Left lung (tissue), 10 donors: ENCODE measurements around the gene ELAVL1. TPM values are rescaled to one million over a fixed set of nuclear protein-coding genes. Genes with fewer than 3 reads are reported as not detected.
"Not testable (repeated sequence)": the region's sequence is repeated elsewhere in the genome, so short reads cannot be mapped to it uniquely, and the experiment has no call there.

Source experiments
- ATAC-seq: fragments of 200-7000 bp; cut with Tn5 transposase; one replicate; pipeline ENCODE4 v1.9.1; 2020; ENCODE audit warnings: moderate library complexity
- DNase-seq, 4 donors: peaks; one replicate each; pipeline ENCODE4 v3.0.0-alpha.2; 2013 to 2020
- H3K27ac ChIP-seq, 2 donors: fragments of 200-600 bp; sonication (generic) in 1 of 2; one replicate each; pipeline versions ENCODE4 v1.5.0 to v1.8.0; 2020 to 2021
- H3K27me3 ChIP-seq, 2 donors: fragments of 200-600 bp; sonication (generic) in 1 of 2; one replicate each; pipeline versions ENCODE4 v1.5.0 to v1.8.0; 2020 to 2021
- H3K36me3 ChIP-seq, 2 donors: fragments of 200-600 bp; sonication (generic) in 1 of 2; one replicate each; pipeline versions ENCODE4 v1.5.0 to v1.8.0; 2020 to 2021
- H3K4me1 ChIP-seq, 2 donors: fragments of 200-600 bp; one replicate each; pipeline ENCODE4 v1.8.0; 2021
- H3K4me3 ChIP-seq, 2 donors: fragments of 200-600 bp; sonication (generic) in 1 of 2; one replicate each; pipeline versions ENCODE4 v1.5.0 to v1.8.0; 2020 to 2021; ENCODE audit warnings: mild to moderate bottlenecking in 1 of 2
- H3K9me3 ChIP-seq, 2 donors: fragments of 200-600 bp; sonication (generic) in 1 of 2; one replicate each; pipeline versions ENCODE4 v1.5.0 to v1.8.0; 2020 to 2021
- CTCF ChIP-seq, 2 donors: fragments of 200-600 bp; sonication (generic) in 1 of 2; IDR thresholded peaks; one replicate each; pipeline versions ENCODE4 v1.5.0 to v1.8.0; 2021; ENCODE audit warnings: antibody characterized with exemption in 2 of 2
- intact Hi-C, 2 donors: fragments of 100-400 bp; cut with DNase I; formaldehyde crosslinking; loops; one replicate each; pipeline versions ENCODE4 v1.11.2 to v1.14.2; 2022
- polyA plus RNA-seq, 6 donors: library from polyadenylated mRNA; unstranded; fragments of 120-200 nt; gene quantifications; one replicate each; pipeline ENCODE4 v1.2.1, GENCODE V29; 2013; ENCODE audit not compliant: insufficient read length in 6 of 6
- total RNA-seq, 2 donors: library from RNA; stranded (reverse); fragmentation: NEBNext Ultra II Directional; extraction: Animal tissue kit (Norgen Biotek cat#: 25700); gene quantifications; one replicate each; pipeline ENCODE4 v1.2.1, GENCODE V29; 2021
- donor health status: DM: no; HTN: yes; CAD: no.
- donor health status: DM: no; HTN: no; CAD: no.

ELAVL1 gene
- total and polyA plus RNA-seq, 8 donors, result 64.3 to 76.0 (median 71.2) TPM

- Histone ChIP-seq H3K27ac (no peak overlapping the region), H3K9me3 (no peaks in the 10 kb centered on the region), H3K36me3 (no peaks in the 10 kb centered on the region), H3K27me3 (peaks cover 0 to 6% of the 10 kb centered on the region in 2 donors), H3K4me1 (no peaks in the 10 kb centered on the region), H3K4me3 (no peak overlapping the region)
- intact Hi-C loops, result no loop called here
- TF ChIP-seq CTCF (IDR thresholded peaks at IDR 0.05), result no peak
- peak in 1 of 4 donors; percentile 39 for DNase-seq
- no peak for ATAC-seq
Observed at GRCh38 chr19:8041531-8041931, 36.1 kb upstream of the ELAVL1 start.

- Histone ChIP-seq H3K4me1 (no peaks in the 10 kb centered on the region), H3K36me3 (no peaks in the 10 kb centered on the region), H3K9me3 (no peaks in the 10 kb centered on the region), H3K4me3 (no peak overlapping the region), H3K27ac (no peak overlapping the region), H3K27me3 (no peaks in the 10 kb centered on the region)
- ATAC-seq (no peak), DNase-seq (no peak)
- intact Hi-C loops, result no loop called here
- no peak for TF ChIP-seq CTCF (IDR thresholded peaks at IDR 0.05)
Observed at GRCh38 chr19:8039231-8039630, 33.8 kb upstream of the ELAVL1 start.

- Histone ChIP-seq H3K4me1 (no peaks in the 10 kb centered on the region), H3K27ac (no peak overlapping the region), H3K4me3 (no peak overlapping the region), H3K27me3 (peaks cover 0 to 4% of the 10 kb centered on the region in 2 donors), H3K9me3 (no peaks in the 10 kb centered on the region), H3K36me3 (no peaks in the 10 kb centered on the region)
- intact Hi-C loops, result no loop called here
- DNase-seq (no peak), ATAC-seq (no peak)
- TF ChIP-seq CTCF (IDR thresholded peaks at IDR 0.05), result no peak
Observed at GRCh38 chr19:8038815-8039214, 33.4 kb upstream of the ELAVL1 start.

- intact Hi-C loops, result no loop called here
Observed at GRCh38 chr19:8036434-8037099, 31.1 kb upstream of the ELAVL1 start.

GRCh38 chr19:8034178-8034525 lies 28.7 kb upstream of the ELAVL1 start:
- intact Hi-C loops, result no loop called here
- Histone ChIP-seq H3K9me3 (no peaks in the 10 kb centered on the region), H3K4me1 (no peaks in the 10 kb centered on the region), H3K4me3 (no peak overlapping the region), H3K36me3 (no peaks in the 10 kb centered on the region), H3K27me3 (peaks cover 0 to 5% of the 10 kb centered on the region in 2 donors), H3K27ac (no peak overlapping the region)
- TF ChIP-seq CTCF (IDR thresholded peaks at IDR 0.05), result no peak
- DNase-seq (peak in 1 of 4 donors; percentile 25), ATAC-seq (no peak)

More at GRCh38 chr19:8036434-8037099, 31.1 kb upstream of the ELAVL1 start:
- Histone ChIP-seq H3K9me3 (no peaks in the 10 kb centered on the region), H3K4me1 (no peaks in the 10 kb centered on the region), H3K27ac (no peak overlapping the region), H3K27me3 (peaks cover 0 to 5% of the 10 kb centered on the region in 2 donors), H3K36me3 (no peaks in the 10 kb centered on the region), H3K4me3 (no peak overlapping the region)
- DNase-seq, result no peak
- no peak for ATAC-seq
- TF ChIP-seq CTCF (IDR thresholded peaks at IDR 0.05), result no peak

GRCh38 chr19:8033287-8034177 lies 28.1 kb upstream of the ELAVL1 start:
- H3K27ac ChIP-seq, H3K4me1 ChIP-seq, H3K4me3 ChIP-seq, intact Hi-C loops, H3K9me3 ChIP-seq, H3K27me3 ChIP-seq, H3K36me3 ChIP-seq, ATAC-seq: not testable (repeated sequence)
- peak in 1 of 4 donors; percentile 24 for DNase-seq
